ENCODE data around the gene CPVL.
"Not testable (repeated sequence)": the region's sequence is repeated elsewhere in the genome, so short reads cannot be mapped to it uniquely, and the experiment has no call there.

CPVL gene

DNA sequence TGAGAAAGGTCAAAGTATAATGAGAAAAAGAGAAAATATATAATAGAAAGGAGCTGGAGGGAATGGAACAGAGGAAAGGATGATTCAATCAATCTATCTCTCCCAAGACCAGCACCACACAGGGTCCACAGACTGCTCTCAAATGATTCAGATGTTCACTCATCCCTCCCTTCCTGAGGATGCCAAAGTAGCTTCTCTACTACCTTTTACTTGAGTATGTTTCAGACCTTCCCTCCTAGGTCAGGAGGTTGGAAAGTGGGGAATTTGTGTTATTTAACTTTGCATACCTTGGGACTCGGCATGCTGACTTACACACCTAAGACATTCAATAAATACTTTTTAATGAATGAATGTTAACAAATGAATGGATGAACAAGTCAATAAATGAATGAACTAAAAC lies 30.6 kb downstream of the CPVL start:
- DNase-seq = no peak

DNA sequence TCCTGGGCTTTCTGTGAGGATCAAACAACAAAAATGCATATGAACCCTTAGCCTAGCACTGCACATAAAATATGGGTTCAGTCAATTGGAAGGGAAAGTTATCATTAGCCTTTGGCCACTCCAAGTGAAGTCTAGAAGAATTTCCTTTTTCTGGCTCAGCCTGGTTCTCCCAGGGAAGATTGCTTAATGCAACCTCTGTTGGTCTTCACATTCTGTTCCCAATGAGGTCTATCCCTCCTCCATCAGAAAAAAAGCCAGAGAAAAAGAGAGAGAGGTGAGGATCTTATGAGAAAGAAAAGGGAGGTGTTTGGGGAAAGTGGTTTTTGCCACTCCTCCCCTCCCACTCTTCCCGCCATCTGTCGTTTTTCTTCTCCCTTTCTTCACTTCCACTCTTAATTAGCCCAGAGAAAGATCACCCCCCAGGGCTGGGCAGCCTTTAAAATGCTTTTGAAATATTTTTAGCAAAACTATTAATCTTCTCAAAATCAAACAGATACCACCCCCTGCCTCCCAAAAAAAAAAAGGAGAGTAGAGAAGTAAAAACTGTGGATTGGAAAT lies 31.1 kb downstream of the CPVL start:
- DNase-seq = peak; percentile 42

DNA sequence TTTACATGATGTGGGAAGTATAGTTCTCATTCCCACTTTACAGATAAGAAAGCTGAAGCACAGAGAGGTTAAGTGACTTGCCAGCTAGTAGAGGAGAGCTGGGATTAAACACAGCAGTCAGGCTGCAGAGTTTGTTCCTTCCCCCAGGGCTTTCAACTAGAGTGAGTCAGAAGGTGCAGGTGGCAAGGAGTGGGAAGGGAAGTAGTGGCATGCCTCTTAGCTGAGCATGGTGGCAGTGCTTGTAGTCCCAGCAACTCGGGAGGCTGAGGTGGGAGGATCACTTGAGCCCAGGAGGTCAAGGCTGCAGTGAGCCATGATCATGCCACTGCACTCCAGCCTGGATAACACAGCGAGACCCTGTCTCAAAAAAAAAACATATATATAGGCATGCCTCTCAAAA lies 32.1 kb downstream of the CPVL start:
- not testable (repeated sequence) for DNase-seq

DNA sequence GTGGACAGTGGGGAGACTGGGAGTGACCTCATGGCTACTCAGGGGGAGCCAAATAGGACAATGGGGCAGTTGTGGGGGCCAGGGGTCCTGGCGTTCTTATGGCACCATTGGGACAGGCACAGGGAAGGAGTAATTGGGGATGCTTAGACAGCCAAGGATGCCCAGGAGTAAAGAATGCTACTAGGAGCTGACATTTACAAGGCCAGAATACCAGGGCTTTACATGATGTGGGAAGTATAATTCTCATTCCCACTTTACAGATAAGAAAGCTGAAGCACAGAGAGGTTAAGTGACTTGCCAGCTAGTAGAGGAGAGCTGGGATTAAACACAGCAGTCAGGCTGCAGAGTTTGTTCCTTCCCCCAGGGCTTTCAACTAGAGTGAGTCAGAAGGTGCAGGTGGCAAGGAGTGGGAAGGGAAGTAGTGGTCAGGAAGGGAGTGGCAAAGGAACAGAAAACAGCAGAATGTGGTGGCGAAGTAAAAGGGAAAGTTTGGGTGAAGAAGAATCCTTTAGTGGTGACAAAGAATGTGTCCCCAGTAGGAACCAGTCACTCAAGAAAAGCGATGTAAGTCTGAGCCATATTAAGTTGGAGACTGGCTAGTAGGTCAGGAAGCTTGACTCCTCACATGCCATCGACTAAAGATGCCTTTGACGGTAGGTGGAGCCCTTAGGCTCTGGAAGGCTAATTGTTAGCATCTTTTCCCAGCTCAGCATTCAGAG lies 32.8 kb downstream of the CPVL start:
- DNase-seq = no peak

DNA sequence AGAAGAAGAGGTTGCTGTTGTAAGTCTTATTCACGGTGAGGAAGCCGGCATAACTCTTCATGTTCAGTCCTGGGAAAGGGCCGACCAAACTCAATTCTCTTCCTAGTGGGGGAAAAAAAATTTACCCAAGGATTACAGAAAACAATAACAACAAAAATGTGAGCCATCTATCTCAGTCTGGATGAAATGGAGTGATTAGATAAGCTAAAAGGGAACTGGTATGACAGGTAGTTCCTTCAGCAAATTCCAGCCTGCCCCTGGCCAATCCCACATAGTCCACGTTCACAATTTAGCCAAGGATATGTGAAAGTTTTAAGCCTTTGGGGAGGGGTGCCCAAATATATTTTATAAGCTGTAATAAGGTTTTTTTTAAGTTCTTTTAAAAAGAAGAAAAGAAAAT lies 33.6 kb downstream of the CPVL start:
- no peak for DNase-seq

DNA sequence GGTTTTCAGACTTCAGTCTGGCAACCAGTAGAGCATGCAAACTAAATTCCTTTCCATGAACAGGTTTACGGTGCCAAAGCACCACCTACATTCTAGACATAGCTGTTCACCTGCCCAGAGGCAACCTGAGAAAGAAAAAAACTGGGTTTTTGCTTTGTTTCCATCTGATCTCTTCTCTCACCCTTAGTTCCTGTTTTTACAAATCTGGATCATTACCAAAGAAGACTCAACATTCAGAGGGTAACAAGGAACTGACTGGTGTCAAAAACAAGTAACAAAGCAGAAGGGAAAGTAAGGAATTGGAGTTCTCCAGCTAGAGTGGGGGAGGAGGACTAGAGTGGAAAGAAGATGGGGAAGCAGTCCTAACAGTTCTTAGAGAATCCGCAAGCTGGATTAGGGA lies 36.4 kb downstream of the CPVL start:
- DNase-seq = no peak

DNA sequence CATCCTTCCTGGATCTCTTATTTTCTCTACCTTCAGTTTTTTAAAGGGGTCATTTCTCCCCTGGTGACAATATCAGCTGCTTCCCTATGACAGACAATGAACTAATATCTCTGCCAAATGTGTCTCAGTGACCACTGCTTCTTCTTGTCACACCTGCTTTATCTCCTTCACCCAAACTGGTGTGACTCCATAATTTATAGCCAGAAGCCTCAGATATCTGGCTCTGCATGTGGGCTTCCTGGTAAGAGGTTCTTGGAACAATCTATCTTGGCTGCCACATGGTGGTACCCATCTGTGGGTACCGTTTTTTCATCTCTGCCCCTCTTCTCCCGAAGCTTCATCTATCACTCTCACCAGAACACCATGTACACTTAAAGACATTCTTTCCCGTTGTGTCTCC lies 37.0 kb downstream of the CPVL start:
- no peak for DNase-seq

DNA sequence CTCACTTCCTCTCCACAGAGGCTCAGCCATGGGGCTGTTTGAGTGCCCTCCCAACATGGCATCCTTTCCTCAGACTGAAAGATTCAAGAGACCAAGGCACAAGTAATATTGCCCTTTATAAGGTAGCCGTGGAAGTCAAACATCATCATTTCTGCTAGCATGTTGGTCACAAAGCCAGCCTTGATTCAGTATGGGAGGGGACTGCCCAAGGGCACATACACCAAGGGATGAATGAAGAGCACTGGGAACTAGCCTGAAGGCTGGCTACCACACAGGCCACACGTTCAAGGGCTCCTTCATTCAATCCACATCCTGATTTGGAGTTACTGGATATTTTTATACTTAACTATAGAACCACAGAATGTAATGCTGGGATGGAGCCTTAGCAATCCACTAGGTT lies 39.3 kb downstream of the CPVL start:
- no peak for DNase-seq

DNA sequence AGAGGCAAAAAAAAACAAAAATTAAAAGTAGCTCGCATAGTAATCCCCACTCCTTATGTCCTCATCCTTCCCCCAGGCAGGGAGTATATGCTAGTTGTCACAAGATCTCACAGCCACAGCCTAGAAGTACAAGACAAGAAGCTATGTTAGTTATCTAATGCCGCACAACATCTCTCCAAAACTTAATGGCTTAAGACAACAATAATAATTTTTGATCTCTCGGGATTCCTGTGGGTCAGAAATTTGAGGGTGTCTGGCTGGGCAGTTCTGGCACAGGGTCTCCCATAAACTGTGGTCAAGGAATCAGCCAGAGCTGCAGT lies 39.7 kb downstream of the CPVL start:
- DNase-seq = no peak

DNA sequence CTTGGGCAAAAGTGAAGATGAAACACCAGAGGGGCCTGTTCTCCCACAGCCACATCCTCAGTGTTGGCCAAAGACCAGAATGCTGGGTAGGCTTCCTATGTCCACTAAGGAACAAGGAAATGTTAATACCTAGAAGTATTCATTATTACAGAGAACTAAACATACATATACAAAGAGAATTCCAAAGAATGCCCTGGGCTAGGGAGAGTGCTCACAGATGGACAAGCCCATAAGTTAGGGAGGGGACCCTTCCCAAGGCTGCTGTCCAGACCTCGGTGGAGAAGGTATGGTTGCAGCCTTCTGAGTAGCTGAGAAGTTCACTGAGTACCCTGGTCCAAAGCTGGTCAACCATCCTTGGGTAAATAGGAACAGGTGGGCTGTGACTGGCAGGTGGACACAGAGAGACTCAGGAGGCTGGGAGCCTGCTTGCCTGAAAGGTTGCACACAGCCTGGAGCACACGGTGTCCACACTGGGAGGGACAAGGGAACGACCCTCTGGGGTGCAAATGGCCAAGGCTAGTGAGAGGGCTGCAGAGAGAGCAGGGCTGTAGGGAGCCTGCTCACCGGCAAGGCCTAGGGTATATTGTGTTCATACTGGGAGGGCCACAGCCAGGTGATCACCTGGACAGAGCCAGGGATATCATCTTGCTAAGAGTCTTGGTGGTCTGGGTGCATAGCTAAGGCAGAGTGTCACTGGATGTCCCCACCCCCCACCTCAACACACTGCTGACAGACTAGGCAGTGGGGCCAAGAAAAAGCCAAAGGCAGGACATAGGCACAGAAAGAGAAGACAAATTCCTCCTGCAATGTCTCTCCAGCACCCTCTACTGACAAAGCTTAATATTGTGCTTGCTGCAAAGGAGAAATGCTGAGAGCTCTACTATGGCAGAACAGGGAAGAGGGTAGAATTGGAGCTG lies 40.3 kb downstream of the CPVL start:
- DNase-seq = peak; percentile 70

DNA sequence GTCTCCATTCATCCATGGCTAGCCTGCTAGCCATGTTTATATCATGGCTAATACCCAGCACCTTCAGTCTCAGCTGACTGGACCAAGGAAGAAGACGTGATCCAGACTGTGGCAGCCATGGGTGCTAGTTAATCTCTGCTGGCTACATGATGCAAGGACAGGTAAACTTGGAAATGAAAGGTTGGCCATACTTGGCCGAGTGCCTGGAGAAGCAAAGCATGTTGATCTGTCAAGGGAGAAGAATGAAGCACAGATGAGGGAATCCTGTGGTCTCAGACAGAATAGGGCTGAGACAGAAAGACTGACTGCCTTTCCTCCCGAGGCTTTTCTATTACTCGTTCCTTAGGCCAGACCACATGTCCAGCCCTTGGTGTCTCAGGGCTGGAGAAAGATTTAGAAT lies 41.1 kb downstream of the CPVL start:
- no peak for DNase-seq

DNA sequence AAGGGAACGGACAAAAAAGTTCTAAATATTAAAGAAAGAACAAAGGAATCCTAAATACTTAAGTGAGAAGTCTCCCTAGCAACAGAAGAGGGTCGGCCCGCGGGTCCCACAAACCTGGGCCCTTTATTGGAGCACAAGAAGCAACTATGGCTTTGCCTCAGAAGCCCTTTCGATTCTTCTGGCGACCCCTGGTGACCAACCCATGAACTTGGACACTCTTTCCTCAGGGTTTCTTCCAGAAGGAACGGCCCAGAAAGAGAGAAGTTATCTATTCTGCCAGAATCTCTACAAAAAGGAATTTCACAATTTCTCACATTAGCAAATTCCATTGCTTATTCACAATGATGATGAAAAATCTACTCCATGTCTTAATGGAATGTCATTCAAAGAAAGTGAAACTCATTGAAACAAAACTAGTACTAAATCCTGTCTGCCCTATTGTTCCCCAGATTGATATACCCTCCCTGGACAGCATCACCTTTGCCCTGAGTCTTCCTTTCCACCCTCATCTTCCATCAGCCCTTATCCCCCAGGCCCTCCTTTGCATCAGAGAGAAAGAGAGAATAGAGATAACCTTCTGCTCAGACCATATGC lies 43.7 kb downstream of the CPVL start:
- no peak for DNase-seq

DNA sequence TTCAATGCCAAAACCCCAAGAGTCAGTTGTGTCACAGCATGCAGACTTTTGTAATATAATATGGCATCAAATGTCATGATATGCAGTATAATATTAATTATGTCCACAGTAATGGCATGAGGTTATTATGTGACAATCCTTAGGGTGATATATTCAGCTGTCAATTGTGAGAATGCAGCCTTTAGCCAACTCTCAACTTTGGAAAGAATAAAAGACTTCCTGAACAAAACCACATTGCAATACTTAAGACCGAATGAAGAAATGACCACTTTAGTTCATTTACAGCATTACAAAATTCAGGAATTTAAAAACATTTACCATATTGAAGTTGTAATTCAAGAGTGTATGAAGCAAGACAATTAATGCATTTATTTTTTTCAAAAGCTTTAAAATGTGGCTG lies 45.4 kb downstream of the CPVL start:
- DNase-seq = no peak

DNA sequence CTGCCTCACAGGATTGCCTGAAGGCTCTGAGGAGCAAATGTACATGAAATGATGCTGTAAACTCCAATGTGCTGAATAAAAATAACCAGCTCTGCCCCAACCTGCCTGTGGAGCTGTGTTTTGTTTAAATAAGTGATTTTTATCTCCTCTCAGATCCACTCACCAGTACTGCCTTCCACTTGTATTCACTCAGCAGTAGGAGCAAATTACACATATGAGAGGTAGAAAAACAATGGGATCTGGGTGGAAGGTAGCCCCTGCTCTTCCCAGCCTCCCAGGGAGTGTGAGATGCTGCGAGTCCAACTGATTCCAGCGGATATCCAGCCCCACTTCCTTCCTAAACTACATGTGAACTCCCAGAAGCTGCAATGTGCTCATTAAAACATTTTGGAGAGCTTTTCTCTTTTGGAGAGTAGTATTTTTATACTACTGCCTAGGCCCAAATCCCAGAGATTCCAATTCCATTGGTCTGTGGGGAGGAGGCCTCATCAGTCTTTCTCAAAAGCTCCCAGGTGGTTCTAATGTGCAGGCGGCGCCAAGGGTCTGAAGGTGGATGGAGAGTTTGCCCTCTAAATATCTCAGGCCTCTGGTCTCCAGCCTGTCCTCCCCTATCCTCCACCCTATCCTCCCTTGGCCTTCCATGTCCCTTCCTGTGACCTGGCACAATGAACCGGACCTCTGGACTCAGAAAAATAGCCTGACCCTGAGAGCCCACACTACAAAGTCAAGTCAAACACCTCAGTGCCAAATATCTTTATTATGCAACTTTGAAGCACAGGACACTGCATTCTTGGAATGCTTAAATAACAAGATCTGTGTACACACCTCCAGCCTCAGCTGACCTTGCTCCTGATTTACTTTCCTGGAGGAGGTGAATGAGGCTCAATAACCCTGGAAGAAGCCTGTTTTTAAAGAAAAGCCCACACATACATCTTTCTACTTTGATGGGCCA lies 46.2 kb downstream of the CPVL start:
- DNase-seq = no peak

DNA sequence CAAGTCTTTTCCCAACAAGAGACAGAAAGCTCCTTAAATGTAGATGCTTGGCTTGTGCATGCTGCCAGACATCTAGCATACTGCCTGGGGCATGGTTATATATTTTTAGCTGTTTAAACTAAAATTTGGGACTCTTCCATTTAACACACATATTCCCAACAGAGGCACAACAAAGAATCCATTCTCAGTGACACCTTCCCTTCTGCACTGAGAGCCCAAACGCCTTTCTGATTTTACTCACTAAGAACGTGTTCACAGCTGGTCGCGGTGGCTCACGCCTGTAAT lies 49.9 kb downstream of the CPVL start:
- no peak for DNase-seq

DNA sequence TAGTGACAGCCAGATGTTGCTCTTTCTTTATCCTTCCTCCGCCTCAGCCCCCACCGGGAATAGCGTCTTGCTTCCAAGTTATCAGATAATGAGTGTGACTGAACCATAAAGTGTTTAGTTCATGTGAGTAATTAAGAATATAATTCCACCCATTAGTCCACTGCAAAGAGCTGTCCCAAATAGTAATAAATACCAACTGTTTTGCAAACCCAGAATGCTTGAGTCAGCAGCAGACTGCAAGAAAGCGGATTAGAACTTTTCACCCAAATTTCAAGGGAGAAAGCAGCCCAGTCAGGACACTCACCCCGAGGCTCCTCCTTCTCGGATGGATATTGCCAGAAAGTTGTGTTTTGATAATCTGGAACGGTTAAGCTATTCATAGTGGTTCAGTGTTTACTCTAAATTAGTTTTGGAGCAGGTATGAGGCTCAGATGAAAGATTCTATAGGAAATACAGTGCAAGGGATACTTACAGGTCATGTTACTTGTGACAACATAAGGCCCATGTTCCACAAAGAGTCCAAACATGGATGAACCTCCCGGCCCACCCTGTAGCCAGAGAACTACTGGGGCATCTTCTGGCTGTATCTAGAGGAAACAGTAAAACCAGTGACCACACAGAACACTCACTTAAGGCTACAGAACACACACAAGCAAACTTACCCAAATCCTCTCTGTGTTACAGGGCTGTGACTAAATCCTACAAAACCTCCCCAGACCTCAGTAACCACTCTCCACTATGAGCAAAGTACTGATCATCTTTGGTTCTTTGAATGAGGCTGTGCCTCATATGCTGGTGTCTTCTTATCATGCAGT lies 50.5 kb downstream of the CPVL start:
- DNase-seq = no peak

DNA sequence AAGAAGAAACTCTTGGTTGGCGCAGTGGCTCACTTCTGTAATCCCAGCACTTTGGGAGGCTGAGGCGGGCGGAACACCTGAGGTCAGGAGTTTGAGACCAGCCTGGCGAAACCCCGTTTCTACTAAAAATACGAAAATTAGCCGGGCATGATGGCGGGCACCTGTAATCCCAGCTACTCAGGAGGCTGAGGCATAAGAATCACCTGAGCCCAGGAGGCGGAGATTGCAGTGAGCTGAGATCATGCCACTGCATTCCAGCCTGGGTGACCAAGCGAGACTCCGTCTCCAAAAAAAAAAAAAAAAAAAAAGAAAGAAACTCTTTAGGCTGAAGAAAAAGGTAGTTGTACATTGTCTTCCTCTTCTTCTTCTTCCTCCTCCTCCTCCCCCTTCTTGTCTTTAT lies 53.2 kb downstream of the CPVL start:
- DNase-seq = not testable (repeated sequence)

DNA sequence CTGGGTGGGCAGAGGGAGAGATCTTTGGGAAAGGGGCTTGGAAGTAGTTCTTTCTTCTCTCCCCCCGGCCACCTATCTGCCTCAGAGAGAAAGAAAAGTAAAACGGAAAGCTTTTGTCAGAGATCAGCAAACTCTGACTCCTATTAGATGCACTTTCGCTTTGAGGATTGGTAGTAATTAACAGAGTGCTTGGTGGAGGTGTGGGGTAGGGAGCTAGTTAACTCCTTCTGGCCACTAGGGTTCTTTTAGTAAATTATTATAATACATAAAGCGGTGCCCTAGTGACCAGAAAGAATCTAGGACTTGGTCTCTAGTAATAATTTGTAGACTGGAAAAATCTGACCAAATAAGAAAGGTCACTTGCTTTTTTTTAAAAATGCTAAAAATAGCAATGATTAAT lies 54.6 kb downstream of the CPVL start:
- DNase-seq = no peak

DNA sequence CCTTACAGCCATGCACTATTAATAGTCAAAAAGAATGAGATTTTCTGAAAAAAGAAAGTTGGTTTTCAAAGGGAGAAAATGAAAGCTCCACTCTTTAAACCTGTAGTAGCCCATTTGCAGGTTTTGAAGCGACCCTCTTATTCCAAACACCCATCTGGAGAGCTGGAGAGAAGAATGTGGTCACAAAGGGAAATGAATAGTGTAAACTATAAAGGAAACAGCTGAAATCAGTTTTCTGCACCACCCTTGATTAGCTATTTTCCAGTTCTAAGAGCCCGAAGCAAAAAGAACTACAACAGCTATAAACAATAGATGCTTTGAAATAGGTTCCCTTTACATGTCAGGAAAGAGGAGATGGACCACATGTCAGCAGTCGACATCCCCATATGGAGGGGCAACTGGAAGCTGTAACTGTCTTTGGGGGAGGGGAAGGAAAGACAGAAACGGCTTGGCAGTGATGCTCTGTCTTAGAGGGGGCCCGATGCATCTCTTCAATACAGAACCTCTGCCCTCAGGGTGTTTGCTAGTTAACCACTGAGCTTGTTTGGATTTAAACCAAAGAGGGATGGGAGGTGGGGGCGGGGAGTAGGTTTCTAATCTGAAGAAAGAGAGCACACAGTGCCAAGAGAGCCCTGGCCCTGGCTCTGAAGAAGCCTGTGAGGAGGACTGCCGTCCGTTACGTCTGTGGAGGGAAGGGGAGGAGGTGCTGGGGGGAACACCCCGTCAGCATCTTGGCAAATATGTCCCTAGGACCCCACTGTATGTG lies 55.3 kb downstream of the CPVL start:
- peak; percentile 56 for DNase-seq

DNA sequence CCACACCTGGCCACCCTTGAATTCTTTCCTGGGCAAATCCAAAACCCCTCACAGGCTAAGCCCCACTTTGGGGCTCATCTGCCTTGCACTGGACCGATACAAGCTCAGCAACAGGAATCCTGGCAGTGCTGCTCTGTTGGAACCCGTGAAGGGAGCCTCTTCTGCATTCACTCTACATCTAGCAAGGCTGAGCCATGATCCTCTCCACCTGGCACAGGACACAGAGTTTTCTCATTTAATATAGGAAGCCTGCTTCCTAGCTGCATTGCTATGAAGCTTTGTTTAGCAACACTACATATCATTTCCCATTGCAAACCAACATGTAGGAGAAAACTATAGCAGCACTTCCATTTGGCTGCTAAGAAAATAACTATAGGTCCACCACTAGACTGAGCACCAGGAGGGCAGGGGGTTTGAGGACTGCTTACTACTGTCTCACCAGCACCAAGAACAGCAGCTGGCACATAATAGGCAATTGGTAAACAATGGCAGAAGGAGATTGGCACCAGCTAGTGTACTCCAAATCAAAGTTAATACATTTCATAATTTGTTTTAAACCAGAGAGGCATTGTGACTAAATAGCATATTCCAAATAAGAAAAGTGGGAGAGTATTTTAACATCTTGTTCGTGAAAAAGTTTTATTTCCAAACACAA lies 56.1 kb downstream of the CPVL start:
- peak; percentile 44 for DNase-seq

DNA sequence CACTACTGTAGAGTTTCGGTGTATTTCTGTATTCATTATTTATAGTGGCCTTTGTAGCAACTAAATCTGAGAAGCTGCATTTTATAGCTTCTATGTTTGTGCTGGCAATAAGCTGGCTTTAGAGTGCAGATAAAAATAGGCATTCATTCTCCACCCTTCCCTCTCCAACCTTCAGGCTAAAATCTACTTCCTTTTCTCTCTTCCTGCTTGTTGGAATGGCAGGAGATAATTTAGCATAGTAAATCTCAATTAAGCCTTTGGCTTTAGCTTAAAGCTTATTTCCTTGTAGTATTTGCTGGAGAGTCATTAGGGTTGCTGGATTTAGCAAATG lies 58.5 kb downstream of the CPVL start:
- DNase-seq = no peak

Measured in NCI-H2171 treated with DMSO at 0.1 percent for 48 hours (cell line).